KOPT-K1 (cell line): ENCODE measurements around the gene ZNF503.

Experiments
- H3K27ac ChIP-seq: fragments of 200-600 bp; sonication (generic); 2 replicates; pipeline ENCODE4 v1.5.1; 2016; ENCODE audit warnings: antibody characterized with exemption, mild to moderate bottlenecking, low read depth, low read length; ENCODE audit not compliant: poor library complexity, severe bottlenecking
- H3K36me3 ChIP-seq: fragments of 200-600 bp; sonication (generic); 2 replicates; pipeline ENCODE4 v1.5.1; 2017; ENCODE audit warnings: antibody characterized with exemption, mild to moderate bottlenecking, low read length, moderate library complexity; ENCODE audit not compliant: insufficient read depth
- H3K9me3 ChIP-seq: fragments of 200-600 bp; sonication (generic); 2 replicates; pipeline ENCODE4 v1.5.1; 2017; ENCODE audit warnings: antibody characterized with exemption, low read length, mild to moderate bottlenecking; ENCODE audit not compliant: insufficient read depth, poor library complexity, severe bottlenecking

ZNF503 gene

DNA sequence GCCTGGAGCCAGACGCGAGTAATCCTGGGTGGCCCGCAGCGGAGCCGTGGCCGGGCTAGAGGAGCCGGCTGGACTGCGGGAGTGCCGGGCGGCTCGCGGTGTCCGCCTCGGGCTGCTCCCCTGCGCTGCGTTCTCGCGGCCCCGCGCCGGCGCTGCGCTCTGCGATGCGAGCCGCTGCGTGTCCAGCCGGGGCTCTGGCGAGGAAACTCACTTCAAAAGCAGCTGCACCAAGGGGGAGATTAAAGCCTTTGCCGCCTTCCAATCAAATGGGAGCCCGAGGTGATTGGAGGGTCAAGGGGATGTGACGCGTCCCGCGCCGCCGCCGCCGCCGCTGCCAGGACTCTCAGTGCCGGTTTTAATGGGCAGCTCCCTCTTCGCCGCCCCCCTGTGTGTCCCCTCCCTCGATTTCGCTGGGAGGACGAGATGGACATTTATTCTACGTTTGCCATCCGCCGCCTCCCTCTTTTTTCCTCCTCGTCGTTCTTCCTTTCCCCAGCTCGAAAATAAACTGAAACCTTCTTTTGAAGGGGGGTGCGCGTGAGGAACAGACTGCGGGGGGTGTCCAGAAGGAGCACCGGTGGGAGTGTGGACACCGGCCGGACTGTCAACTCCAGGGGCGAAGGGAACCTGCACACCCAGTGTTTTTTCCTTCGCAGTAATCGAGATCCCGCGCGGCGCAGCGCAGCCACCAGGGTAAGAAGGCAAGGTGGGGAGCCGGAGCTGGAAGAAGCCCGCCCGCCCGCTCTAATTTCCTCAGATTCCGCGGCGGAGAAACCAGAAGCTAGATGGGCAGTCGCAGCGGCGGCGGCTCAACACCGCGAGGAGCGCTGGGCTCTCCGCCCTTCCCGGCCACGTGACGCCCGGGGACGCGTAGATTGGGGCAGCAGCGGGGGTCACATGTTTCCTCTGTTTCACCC lies at the start of gene ZNF503:
ZNF503 (minus strand) TSS at position 196 of the 917 bp plus-strand sequence. CDS start 345 bp downstream, outside the sequence.
- H3K9me3 ChIP-seq, result peaks cover 28% of the 10 kb centered on the region
- H3K36me3 ChIP-seq, result no peaks in the 10 kb centered on the region
- H3K27ac ChIP-seq, result no peak within 1 kb of the TSS

- no peaks in the 10 kb centered on the region for H3K9me3 ChIP-seq
- H3K36me3 ChIP-seq, result no peaks in the 10 kb centered on the region
- H3K27ac ChIP-seq, result no peak overlapping the region
Measured at GRCh38 chr10:75450644-75451640, 49.4 kb upstream of the ZNF503 start.

DNA sequence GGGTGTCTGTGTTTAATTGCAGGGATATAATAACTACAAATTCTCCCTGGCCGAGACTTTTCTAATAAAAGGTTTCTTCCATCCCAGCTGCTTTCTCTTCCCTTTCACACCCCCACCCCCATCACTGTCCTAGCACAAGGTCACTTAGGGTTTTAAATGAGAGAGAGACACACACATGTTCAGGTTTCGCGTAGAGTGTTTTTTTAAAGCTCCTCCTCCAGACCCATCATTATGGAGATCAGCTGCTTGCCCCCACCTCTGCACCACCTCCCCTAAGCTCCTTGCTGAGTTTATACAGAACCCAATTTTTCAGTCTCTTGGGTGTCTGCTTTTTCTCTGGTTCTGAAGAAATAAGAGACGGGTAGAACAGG lies 48.5 kb upstream of the ZNF503 start:
- Histone ChIP-seq H3K36me3 (no peaks in the 10 kb centered on the region), H3K27ac (no peak overlapping the region), H3K9me3 (no peaks in the 10 kb centered on the region)

DNA sequence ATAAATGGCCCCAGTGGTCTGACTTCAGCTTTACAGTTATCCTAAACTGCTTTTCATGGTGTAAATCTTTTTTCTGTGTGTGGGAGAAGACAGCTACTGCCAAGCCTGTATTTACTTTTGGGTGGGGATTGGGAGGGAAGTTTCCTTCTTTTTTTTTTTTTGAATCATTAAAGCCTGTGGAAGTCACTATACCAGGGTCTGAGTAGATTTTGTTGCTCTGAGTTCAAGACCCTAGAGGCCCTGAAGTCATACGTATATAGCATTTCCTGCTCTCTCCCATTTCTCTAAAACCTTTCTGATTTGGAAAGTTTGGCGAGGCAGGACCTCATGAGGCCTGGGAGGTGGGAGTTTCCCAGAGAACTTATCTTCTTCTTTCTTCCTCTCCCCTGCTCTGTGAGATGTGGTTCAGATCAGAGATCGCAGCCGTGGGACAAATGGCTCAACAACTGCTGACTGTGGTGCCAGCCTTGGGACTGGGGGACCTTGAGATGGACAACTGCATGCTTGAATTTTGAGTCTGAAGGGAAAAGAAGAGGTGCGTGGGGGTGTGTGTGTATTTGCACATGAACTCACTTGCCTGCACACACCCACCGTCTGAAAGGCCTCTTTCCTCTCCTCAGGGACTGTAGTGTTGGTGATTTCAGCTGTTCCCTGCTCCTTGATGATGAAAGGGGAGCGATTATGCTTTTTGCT lies 48.0 kb upstream of the ZNF503 start:
- H3K27ac ChIP-seq, result no peak overlapping the region
- no peaks in the 10 kb centered on the region for H3K36me3 ChIP-seq
- H3K9me3 ChIP-seq, result no peaks in the 10 kb centered on the region

GRCh38 chr10:75448166-75448565 lies 46.6 kb upstream of the ZNF503 start:
- Histone ChIP-seq H3K9me3 (peaks cover 8% of the 10 kb centered on the region), H3K27ac (no peak overlapping the region), H3K36me3 (no peaks in the 10 kb centered on the region)

DNA sequence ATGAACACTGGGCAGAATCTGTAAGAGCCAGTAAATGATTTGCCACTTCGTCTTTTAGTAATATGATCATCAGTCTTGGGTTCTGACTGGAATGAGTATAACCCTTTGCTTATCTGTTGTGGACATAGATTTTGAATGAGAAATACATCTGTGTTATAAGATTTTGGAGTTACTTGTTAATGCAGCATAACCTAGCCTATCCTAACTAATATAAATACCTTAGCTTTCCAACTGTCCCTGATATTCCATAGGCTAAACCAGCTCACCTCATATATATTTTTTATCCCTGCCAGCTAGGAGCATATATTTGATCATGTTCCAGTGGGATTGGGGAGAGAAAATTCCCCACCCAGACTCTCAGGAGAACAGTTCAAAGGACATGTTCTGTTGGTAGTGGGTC lies 44.9 kb upstream of the ZNF503 start:
- Histone ChIP-seq H3K27ac (no peak overlapping the region), H3K36me3 (no peaks in the 10 kb centered on the region)

DNA sequence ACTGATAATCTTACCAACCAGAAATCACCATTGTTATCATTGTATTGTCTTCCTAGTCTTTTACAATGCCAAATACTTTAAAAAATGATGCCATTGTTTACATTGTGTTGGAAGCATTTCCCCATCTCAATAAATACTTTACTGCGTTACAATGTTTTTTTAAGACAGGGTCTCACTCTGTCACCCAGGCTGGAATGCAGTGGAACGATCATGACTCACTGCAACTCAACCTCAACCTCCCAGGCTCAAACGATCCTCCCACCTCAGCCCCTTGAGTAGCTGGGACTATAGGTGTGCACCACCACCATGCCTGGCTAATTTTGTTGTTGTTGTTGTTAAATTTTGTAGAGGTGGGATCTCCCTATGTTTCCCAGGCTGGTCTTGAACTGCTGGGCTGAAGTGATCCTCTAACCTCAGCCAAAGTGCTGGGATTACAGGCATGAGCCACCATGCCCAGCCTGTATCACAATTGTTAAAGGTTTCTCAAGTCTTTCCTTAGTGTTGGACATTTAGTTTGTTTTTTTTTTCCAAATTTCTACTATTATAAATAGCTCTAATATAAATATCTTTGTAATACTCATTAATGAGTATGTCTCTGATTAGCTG lies 43.3 kb upstream of the ZNF503 start:
- Histone ChIP-seq H3K9me3 (peaks cover 21% of the 10 kb centered on the region), H3K27ac (no peak overlapping the region), H3K36me3 (no peaks in the 10 kb centered on the region)

More for the DNA sequence above, 44.9 kb upstream of the ZNF503 start:
- H3K9me3 ChIP-seq, result peaks cover 21% of the 10 kb centered on the region

DNA sequence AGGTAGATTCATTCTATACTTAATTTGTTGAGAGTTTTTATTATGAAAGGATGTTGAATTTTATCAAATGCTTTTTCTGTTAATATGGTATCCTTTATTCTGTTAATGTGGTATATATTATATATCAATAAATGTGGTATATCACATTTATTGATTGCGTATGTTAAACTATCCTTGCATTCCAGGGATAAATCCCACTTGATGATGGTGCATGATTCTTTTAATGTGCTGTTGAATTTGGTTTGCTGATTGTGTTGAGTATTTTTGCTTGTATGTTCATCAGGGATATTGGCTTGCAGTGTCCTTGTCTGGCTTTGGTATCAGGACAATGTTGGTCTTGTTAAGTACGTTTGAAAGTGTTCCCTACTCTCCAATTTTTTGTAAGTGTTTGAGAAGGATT lies 41.8 kb upstream of the ZNF503 start:
- H3K27ac ChIP-seq, result no peak overlapping the region
- H3K9me3 ChIP-seq, result peaks cover 21% of the 10 kb centered on the region
- no peaks in the 10 kb centered on the region for H3K36me3 ChIP-seq

DNA sequence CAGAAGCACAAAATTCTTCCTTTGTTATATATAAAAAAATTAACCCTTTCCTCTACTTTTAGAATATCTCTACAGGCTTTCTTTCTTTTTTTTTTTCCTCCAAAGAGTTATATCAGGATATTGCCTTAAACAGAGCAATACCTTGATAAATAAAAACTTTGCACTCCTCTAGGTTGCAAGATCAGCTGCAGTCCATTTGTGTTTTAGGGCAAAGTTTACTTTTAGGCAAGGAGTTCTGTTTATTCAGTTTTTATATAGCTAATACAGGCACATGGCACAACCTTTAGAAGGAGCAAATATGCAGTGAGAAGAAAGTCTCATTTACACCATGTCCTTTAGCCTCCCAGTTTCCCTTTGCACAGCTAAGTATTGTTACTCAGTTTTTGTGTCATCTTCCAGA lies 40.1 kb upstream of the ZNF503 start:
- H3K9me3 ChIP-seq, result peaks cover 21% of the 10 kb centered on the region
- H3K27ac ChIP-seq, result no peak overlapping the region
- no peaks in the 10 kb centered on the region for H3K36me3 ChIP-seq

DNA sequence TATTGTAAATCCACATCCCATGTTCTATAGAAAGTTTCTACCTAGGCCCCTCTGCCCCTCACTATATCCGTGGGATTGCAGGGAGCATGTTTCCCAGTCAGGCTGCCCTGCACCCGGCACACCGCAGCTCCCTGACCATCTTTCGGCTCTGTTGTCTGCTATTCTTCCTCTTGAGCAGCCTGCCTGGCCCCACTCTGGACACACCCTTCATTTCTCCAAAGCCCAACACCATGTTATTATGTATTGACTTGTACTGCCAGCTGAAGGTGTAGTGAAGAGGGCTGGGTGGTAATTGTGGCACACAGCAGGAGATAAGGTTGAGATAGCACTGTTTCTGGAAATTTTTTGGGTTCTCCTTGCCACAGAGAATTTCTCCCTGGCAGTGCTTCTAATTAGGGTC lies 39.6 kb upstream of the ZNF503 start:
- Histone ChIP-seq H3K36me3 (no peaks in the 10 kb centered on the region), H3K9me3 (peaks cover 21% of the 10 kb centered on the region), H3K27ac (no peak overlapping the region)

DNA sequence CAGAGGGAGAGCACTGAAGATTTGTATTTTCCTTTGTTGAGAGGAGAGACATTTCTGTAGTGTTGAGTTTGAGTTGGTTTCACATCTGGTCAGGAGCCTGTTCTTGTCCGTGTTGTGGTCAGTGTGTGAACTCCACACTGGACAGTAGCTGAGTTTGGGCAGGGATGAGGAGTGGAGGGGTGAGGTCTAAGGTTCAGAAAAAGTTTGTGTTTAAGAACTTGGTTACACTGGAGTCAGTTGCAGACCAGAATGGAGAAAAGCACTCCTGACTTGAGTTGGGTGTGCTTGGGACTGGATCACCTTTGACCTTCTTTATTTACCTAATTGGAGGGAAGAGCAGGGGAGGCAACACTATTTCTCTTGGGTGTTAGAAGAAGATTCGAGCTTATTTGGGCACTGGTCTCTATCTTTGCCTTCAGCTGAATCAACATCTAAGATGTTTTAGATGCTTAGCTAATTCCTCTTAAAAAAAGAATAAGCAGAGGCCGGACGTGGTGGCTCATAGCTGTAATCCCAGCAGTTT lies 38.8 kb upstream of the ZNF503 start:
- H3K27ac ChIP-seq, result no peak overlapping the region
- no peaks in the 10 kb centered on the region for H3K36me3 ChIP-seq
- peaks cover 21% of the 10 kb centered on the region for H3K9me3 ChIP-seq

- no peaks in the 10 kb centered on the region for H3K36me3 ChIP-seq
- H3K27ac ChIP-seq, result no peak overlapping the region
- H3K9me3 ChIP-seq, result peaks cover 21% of the 10 kb centered on the region
Measured at GRCh38 chr10:75439811-75440210, 38.2 kb upstream of the ZNF503 start.

DNA sequence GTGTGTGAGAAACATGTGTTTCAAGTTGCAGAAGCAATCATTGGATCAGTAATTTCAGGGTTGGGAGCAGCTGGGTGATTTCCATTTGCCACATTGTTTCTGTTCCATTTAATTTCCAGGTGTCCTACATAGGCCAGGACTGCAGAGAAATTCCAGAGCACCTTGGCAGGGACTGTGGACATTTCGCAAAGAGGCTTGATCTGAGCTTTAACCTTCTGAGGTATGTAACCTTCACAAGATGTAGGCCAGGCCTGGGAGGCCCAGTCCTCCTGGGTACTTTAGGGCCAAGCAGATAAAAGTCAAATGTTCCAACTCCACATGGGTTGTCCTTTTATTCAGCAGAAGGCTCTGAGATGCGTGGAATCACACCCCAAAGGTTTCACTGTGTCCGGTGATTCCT lies 36.7 kb upstream of the ZNF503 start:
- no peaks in the 10 kb centered on the region for H3K36me3 ChIP-seq
- peaks cover 13% of the 10 kb centered on the region for H3K9me3 ChIP-seq
- H3K27ac ChIP-seq, result no peak overlapping the region

DNA sequence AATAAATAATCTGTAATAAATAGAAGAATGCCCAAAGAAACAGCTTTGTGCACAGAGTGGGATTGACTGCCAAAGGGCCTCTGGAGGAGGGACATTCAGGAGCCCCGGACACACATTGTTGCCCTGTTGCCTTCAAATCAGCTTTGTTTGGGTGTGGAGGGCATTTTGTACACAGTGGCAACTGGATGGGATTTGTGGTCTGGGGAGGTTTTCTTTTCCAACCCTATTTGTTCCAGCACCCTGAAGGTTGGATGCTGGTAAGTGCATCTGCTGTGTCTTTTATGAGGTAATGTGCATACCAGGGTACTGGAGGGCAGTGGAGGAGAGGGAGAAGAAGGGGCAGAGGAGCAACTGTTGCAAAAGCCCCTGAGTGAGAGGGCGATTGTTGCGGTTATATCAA lies 36.1 kb upstream of the ZNF503 start:
- Histone ChIP-seq H3K36me3 (no peaks in the 10 kb centered on the region), H3K9me3 (peaks cover 8% of the 10 kb centered on the region), H3K27ac (no peak overlapping the region)
